Central memory CD8-positive, alpha-beta T cell (primary cell): ENCODE data around the gene USF3.

Experiments
- ATAC-seq: fragments of 150-1000 bp; cut with Tn5 transposase; replicated peaks from 2 replicates; pipeline ENCODE4 v1.10.0; 2022; ENCODE audit warnings: mild to moderate bottlenecking, moderate FRiP score, moderate number of reproducible peaks; ENCODE audit not compliant: poor library complexity, severe bottlenecking; ENCODE audit errors: extremely low read depth
- DNase-seq, 2 donors: peaks; one replicate each; pipeline ENCODE4 v3.0.0; 2021; ENCODE audit warnings: low spot score in 2 of 2
- H3K27ac Mint-ChIP-seq: one replicate; pipeline ENCODE4 v1.8.0; 2022; ENCODE audit warnings: low read depth, mild to moderate bottlenecking, moderate library complexity, mixed read lengths
- H3K27me3 Mint-ChIP-seq: one replicate; pipeline ENCODE4 v1.8.0; 2022; ENCODE audit warnings: mixed read lengths
- H3K36me3 Mint-ChIP-seq: one replicate; pipeline ENCODE4 v1.8.0; 2022; ENCODE audit warnings: mild to moderate bottlenecking, moderate library complexity, mixed read lengths; ENCODE audit not compliant: insufficient read depth
- H3K4me1 Mint-ChIP-seq: one replicate; pipeline ENCODE4 v1.8.0; 2022; ENCODE audit warnings: mixed read lengths
- H3K4me3 Mint-ChIP-seq: one replicate; pipeline ENCODE4 v1.8.0; 2022; ENCODE audit warnings: mild to moderate bottlenecking, moderate library complexity, mixed read lengths
- H3K9me3 Mint-ChIP-seq: one replicate; pipeline ENCODE4 v1.8.0; 2022; ENCODE audit warnings: mixed read lengths

Gene USF3

GRCh38 chr3:113685956-113686721, 10.3 kb downstream of the USF3 start:
- no peak for ATAC-seq
- Mint-ChIP-seq H3K36me3 (peaks cover 7% of the 10 kb centered on the region), H3K4me1 (peaks cover 20% of the 10 kb centered on the region), H3K27ac (no peak overlapping the region), H3K27me3 (no peaks in the 10 kb centered on the region), H3K4me3 (no peak overlapping the region), H3K9me3 (peaks cover 9% of the 10 kb centered on the region)
- DNase-seq, result no peak

DNA sequence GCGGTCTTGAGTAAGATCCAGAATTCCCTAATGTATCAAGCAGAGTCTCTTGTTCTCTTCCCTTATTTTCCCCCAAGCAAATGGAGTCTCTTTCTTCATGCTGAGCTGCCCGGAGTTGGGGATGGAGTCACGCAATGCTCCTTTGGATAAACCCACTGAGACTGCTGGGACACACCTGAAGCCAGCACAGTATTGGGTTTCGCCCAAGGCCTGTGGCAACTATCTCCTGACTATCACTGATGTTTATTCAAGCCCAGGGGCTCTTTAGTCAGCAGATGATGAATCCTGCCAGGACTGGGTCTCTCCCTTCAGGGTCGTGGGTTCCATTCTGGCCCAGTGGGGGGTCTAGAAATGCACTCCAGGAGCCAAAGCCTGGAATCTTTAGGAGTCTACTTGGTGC, 11.3 kb downstream of the USF3 start:
- peaks cover 8% of the 10 kb centered on the region for H3K36me3 Mint-ChIP-seq
- DNase-seq (no peak), ATAC-seq (no peak)
- H3K27ac Mint-ChIP-seq, result no peak overlapping the region
- H3K27me3 Mint-ChIP-seq, result no peaks in the 10 kb centered on the region
- peaks cover 9% of the 10 kb centered on the region for H3K9me3 Mint-ChIP-seq
- no peak overlapping the region for H3K4me3 Mint-ChIP-seq
- peaks cover 21% of the 10 kb centered on the region for H3K4me1 Mint-ChIP-seq

DNA sequence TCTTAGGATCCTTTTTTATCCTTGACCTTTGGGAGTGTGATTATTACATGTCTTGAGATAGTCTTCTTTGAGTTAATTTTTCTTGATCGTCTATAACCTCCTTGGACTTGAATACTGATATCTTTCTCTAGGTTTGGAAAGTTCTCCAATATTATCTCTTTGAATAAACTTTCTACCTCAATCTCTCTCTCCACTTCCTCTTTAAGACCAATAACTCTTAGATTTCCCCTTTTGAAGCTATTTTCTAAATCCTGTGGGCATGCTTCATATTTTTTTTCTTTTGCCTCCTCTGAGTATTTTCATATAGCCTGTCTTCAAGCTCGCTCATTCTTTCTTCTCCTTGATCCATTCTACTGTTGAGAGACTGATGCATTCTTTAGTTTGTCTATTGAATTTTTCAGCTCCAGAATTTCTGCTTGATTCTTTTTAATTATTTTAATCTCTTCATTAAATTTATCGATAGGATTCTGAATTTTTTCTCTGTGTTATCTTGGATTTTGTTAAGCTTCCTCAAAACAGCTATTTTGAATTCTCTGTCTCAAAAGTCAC, 12.1 kb downstream of the USF3 start:
- Mint-ChIP-seq H3K27ac (no peak overlapping the region), H3K9me3 (peaks cover 9% of the 10 kb centered on the region), H3K36me3 (peaks cover 8% of the 10 kb centered on the region), H3K4me1 (peaks cover 28% of the 10 kb centered on the region), H3K27me3 (no peaks in the 10 kb centered on the region), H3K4me3 (no peak overlapping the region)
- DNase-seq (no peak), ATAC-seq (no peak)

DNA sequence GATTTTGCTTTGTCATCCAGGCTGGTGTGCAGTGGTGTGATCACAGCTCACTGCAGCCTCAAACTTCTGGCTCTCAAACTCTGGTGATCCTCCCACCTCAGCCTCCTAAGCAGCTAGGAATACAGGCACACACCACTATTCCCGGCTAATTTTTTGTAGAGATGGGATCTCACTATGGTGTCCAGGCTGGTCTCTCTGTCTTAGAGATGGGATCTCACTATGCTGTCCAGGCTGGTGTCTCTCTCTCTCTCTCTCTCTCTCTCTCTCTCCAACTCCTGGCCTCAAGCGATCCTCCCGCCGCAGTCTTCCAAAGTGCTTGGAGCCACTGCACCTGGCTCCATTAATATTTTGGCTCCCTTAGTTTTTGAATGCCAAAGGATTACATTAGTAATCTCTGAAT, 17.7 kb downstream of the USF3 start:
- Mint-ChIP-seq H3K27ac (no peak overlapping the region), H3K4me1 (peaks cover 27% of the 10 kb centered on the region), H3K36me3 (peaks cover 28% of the 10 kb centered on the region), H3K27me3 (no peaks in the 10 kb centered on the region), H3K4me3 (no peak overlapping the region), H3K9me3 (no peaks in the 10 kb centered on the region)
- ATAC-seq (no peak), DNase-seq (no peak)

- H3K4me3 Mint-ChIP-seq, result no peak overlapping the region
- peaks cover 27% of the 10 kb centered on the region for H3K4me1 Mint-ChIP-seq
- H3K27ac Mint-ChIP-seq, result no peak overlapping the region
- H3K36me3 Mint-ChIP-seq, result peaks cover 31% of the 10 kb centered on the region
- H3K9me3 Mint-ChIP-seq, result no peaks in the 10 kb centered on the region
- no peak for ATAC-seq
- DNase-seq, result no peak
- H3K27me3 Mint-ChIP-seq, result no peaks in the 10 kb centered on the region
Observed at GRCh38 chr3:113677737-113678136, 18.7 kb downstream of the USF3 start.

GRCh38 chr3:113676261-113676660, 20.2 kb downstream of the USF3 start:
- Mint-ChIP-seq H3K27ac (no peak overlapping the region), H3K36me3 (peaks cover 37% of the 10 kb centered on the region), H3K4me1 (peaks cover 27% of the 10 kb centered on the region), H3K9me3 (no peaks in the 10 kb centered on the region), H3K4me3 (no peak overlapping the region), H3K27me3 (no peaks in the 10 kb centered on the region)
- DNase-seq, result no peak
- ATAC-seq, result no peak

- Mint-ChIP-seq H3K27me3 (no peaks in the 10 kb centered on the region), H3K4me1 (peaks cover 27% of the 10 kb centered on the region), H3K4me3 (no peak overlapping the region), H3K27ac (no peak overlapping the region), H3K9me3 (no peaks in the 10 kb centered on the region), H3K36me3 (peaks cover 37% of the 10 kb centered on the region)
- DNase-seq (no peak), ATAC-seq (no peak)
Observed at GRCh38 chr3:113673593-113673992, 22.8 kb downstream of the USF3 start.

GRCh38 chr3:113668015-113668414, 28.4 kb downstream of the USF3 start:
- H3K4me1 Mint-ChIP-seq, result peaks cover 25% of the 10 kb centered on the region
- H3K9me3 Mint-ChIP-seq, result no peaks in the 10 kb centered on the region
- DNase-seq, result no peak
- H3K27ac Mint-ChIP-seq, result no peak overlapping the region
- H3K36me3 Mint-ChIP-seq, result peaks cover 16% of the 10 kb centered on the region
- H3K27me3 Mint-ChIP-seq, result no peaks in the 10 kb centered on the region
- ATAC-seq, result no peak
- H3K4me3 Mint-ChIP-seq, result no peak overlapping the region

DNA sequence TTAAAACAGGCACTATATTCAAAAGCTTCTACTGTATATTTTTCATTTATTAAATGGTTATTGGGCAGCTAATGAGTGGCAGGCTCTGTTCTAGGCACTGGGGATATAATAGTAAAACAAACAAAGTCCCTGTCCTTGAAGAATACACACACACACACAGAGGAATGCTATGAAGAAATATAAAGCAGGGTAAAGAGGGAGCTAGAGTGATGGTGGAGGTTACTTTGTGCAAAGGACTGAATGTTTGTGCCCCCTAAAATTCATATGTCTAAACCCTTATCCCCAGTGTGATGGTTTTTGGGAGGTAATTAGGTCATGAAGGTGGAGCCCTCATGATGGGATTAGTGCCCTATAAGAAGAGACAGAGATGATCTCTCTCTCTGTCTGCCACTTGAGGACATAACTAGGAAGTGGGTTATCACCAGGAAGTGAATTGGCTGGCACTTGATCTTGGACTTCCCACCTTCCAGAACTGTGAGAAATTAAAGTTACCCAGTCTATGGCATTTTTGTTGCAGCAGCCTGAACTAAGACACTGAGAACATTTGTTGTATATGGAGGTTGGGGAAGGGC, 31.8 kb downstream of the USF3 start:
- DNase-seq (no peak), ATAC-seq (peak; percentile 52)
- Mint-ChIP-seq H3K4me3 (no peak overlapping the region), H3K36me3 (peaks cover 31% of the 10 kb centered on the region), H3K4me1 (peaks cover 25% of the 10 kb centered on the region), H3K27ac (no peak overlapping the region), H3K9me3 (no peaks in the 10 kb centered on the region), H3K27me3 (no peaks in the 10 kb centered on the region)

DNA sequence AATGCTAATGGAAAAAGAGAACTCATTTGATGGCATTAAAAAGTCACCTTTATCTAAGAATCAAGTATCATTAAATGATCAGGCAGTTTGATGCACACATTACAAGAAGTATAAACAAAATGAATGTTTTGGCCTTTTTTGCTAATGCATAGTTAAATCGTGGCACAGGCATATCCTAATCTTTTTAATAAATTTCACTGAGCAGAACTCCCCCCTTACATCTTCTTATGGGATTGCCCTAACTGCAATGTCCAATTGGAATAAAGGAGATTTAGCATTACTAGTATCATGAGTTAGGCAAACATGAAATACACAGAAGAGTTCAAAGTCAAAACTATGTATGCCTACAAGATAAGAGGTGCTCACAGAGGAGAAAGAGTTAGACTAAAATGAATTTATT, 32.7 kb downstream of the USF3 start:
- Mint-ChIP-seq H3K27ac (no peak overlapping the region), H3K36me3 (peaks cover 33% of the 10 kb centered on the region), H3K4me3 (no peak overlapping the region)

DNA sequence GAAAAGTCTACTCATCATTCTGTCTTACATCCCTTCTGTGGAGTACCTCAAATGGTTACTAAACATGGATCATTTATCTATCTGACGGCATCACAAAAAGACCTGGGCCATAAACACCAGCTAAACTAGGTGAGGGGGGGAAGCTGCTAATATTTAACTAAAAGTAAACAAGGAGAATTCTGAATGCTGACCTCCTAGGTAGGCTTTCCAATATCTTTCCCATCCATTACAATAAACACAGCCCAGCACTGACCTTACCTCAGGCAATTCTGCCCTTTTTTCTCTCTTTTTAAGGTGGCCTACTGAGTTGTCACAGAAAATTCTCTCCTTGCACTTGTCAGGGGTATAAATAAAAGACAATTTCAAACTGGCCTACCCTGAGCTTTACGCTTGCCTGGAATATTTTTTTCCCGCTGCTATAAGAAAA, 33.1 kb downstream of the USF3 start:
- no peak for ATAC-seq
- no peak overlapping the region for H3K27ac Mint-ChIP-seq
- no peak for DNase-seq
- H3K4me1 Mint-ChIP-seq, result peaks cover 17% of the 10 kb centered on the region
- H3K36me3 Mint-ChIP-seq, result peaks cover 30% of the 10 kb centered on the region
- no peak overlapping the region for H3K4me3 Mint-ChIP-seq
- no peaks in the 10 kb centered on the region for H3K9me3 Mint-ChIP-seq
- H3K27me3 Mint-ChIP-seq, result no peaks in the 10 kb centered on the region

More for the DNA sequence above, 32.7 kb downstream of the USF3 start:
- no peak for DNase-seq
- H3K27me3 Mint-ChIP-seq, result no peaks in the 10 kb centered on the region
- no peak for ATAC-seq
- peaks cover 21% of the 10 kb centered on the region for H3K4me1 Mint-ChIP-seq
- no peaks in the 10 kb centered on the region for H3K9me3 Mint-ChIP-seq

GRCh38 chr3:113662824-113663223, 33.6 kb downstream of the USF3 start:
- Mint-ChIP-seq H3K9me3 (no peaks in the 10 kb centered on the region), H3K36me3 (peaks cover 29% of the 10 kb centered on the region), H3K27ac (no peak overlapping the region)

DNA sequence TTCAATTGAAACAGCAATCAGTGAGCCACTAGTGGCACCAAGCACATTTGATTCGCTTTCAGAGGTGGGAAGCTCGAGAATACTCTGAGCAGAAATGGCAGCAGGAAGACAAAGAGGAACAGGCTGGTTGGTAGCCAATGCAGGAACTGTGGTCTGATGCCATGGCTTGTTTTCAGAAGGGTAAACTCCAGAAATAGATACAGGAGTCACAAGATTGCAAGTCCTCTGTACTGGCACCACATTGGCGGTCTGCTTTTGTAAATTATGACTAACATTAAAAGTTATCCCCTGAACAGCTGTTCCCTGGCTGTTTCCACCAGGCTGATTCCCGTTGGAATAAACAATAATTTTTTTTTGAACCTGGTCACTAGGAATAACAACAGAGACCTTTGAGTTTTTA, 35.5 kb downstream of the USF3 start:
- H3K27ac Mint-ChIP-seq, result no peak overlapping the region
- H3K4me1 Mint-ChIP-seq, result peaks cover 19% of the 10 kb centered on the region
- no peak overlapping the region for H3K4me3 Mint-ChIP-seq
- no peak for ATAC-seq
- H3K27me3 Mint-ChIP-seq, result no peaks in the 10 kb centered on the region
- no peak for DNase-seq
- peaks cover 31% of the 10 kb centered on the region for H3K36me3 Mint-ChIP-seq
- no peaks in the 10 kb centered on the region for H3K9me3 Mint-ChIP-seq

More at GRCh38 chr3:113662824-113663223, 33.6 kb downstream of the USF3 start:
- ATAC-seq, result no peak
- H3K4me1 Mint-ChIP-seq, result peaks cover 13% of the 10 kb centered on the region
- DNase-seq, result no peak
- H3K27me3 Mint-ChIP-seq, result no peaks in the 10 kb centered on the region
- H3K4me3 Mint-ChIP-seq, result no peak overlapping the region
